PC-3 (cell line): Measurements from ENCODE around the gene BPGM.

ENCODE experiments used
- EZH2 ChIP-seq: fragments of 300-600 bp; sonication (generic); IDR thresholded peaks from one replicate; pipeline ENCODE4 v1.6.1; 2017; ENCODE audit warnings: antibody characterized with exemption, mild to moderate bottlenecking, low read length; ENCODE audit not compliant: unreplicated experiment
- EZH2phosphoT487 ChIP-seq: fragments of 300-600 bp; sonication (generic); IDR thresholded peaks from 2 replicates; pipeline ENCODE4 v1.6.1; 2018; ENCODE audit warnings: mild to moderate bottlenecking, antibody characterized with exemption, low read length, borderline replicate concordance
- TF ChIP-seq, protein P1 (sequence below): fragments of 300-600 bp; sonication (generic); conservative IDR thresholded peaks from 2 replicates; pipeline ENCODE4 v1.5.1; 2017; ENCODE audit warnings: antibody characterized with exemption, low read depth, mild to moderate bottlenecking, low read length

DNA sequence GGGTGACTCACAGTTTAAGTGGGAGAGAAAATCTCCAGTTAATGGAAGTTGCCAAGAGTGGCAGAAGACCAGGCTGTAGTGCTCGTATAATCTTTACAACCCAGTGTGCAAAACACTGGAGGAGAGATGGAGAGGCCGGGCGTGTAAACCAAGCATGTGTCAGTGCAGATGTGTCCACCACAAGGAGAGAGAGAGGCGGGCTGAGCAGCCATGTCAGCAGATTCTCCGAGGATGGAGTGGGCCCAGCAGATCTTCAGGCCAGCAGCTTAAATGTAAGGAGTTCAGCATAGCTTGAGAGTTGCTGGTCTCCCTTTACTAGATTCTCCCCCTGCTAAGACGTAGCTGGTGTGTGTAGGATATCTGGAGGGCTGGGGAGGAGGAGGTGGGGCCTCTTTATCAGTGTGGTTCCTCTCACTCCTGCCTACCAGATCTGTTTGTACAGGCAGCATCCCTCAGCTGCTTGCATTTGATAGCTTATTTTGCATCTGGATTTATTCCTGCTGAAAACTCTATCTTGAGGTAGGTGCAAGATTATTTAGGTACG, 13.7 kb downstream of the BPGM start:
- TF ChIP-seq EZH2phosphoT487 (no peak), EZH2 (no peak)
- TF ChIP-seq, protein P1, sequence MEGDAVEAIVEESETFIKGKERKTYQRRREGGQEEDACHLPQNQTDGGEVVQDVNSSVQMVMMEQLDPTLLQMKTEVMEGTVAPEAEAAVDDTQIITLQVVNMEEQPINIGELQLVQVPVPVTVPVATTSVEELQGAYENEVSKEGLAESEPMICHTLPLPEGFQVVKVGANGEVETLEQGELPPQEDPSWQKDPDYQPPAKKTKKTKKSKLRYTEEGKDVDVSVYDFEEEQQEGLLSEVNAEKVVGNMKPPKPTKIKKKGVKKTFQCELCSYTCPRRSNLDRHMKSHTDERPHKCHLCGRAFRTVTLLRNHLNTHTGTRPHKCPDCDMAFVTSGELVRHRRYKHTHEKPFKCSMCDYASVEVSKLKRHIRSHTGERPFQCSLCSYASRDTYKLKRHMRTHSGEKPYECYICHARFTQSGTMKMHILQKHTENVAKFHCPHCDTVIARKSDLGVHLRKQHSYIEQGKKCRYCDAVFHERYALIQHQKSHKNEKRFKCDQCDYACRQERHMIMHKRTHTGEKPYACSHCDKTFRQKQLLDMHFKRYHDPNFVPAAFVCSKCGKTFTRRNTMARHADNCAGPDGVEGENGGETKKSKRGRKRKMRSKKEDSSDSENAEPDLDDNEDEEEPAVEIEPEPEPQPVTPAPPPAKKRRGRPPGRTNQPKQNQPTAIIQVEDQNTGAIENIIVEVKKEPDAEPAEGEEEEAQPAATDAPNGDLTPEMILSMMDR, result no peak
